Fibroblast of skin of abdomen (primary cell): ENCODE measurements around the gene OTUD5.
"Not testable (repeated sequence)": the region's sequence is repeated elsewhere in the genome, so short reads cannot be mapped to it uniquely, and the experiment has no call there.

Source experiments
- DNase-seq: peaks from one replicate; pipeline ENCODE4 v3.0.0-alpha.2; 2013

Gene OTUD5

DNA sequence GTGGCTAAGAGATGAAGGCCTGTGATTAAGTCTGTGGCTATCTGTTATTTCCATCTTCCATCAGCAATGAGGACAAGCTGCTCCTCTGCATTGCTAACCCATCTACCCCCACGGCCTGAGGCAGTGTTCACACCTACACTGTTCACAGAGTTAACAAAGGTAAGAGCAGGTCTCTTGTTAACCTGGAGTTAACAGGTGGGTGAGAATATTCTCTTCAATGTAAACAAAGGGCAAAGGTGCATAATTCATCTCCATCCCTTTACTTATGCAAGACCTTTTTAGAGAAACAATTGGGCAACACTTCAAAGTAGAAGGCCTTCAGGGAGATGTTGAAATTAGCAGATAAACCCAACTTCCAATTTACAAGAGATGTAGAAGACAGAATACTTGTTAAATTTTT lies 48.8 kb downstream of the OTUD5 start:
- no peak for DNase-seq

DNA sequence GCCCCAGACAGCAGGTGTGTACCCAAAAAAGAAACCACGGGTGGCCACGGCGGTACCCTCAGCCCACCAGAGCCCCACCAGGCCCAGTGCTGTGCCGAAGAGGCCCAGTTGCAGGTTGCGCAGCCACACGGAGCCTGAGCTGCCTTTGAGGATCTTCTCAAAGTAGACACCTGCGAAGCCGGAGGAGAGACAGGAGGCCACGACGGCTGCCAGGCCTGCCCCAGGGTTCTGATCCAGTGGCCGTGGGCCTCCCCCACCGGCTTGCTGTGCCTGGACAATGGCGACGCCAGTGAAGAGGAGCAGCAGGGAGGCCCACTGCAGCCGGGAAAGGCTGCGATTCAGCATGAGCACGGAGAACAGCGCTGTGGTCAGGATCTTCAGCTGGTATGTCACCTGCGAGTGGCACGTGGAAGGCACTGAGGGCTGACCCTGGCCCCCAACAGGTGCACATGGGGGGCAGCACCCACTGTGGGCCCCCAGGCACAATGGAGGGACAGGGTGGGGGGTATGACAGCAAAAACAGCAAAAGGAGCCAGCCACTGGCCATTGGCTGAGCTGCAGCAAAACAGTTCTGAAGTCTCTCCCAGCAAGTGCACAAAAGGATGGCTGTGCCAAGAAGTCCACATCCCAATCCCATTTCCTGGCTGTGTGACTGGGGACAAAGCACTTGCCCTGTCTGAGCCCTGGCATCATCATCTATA lies 52.2 kb downstream of the OTUD5 start:
- DNase-seq, result no peak

DNA sequence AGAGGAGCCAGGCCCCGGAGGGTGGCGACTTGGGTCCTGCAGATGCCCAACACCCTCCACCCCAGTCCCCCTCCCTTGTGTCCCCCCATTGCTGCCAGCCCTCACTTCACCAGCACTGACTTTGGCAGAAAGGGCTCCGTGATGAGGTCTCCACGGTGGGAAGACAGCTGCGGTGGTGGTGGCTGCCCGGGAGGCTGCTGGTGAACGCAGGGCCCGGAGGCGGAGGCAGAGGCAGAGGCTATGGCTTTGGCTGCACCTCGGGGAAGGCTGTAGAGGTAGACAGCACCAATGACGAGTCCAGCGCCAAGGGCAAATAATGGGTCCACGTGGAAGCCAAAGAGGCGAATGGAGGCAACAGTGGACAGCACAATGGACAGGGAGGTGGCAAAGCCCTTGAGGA lies 52.8 kb downstream of the OTUD5 start:
- no peak for DNase-seq

DNA sequence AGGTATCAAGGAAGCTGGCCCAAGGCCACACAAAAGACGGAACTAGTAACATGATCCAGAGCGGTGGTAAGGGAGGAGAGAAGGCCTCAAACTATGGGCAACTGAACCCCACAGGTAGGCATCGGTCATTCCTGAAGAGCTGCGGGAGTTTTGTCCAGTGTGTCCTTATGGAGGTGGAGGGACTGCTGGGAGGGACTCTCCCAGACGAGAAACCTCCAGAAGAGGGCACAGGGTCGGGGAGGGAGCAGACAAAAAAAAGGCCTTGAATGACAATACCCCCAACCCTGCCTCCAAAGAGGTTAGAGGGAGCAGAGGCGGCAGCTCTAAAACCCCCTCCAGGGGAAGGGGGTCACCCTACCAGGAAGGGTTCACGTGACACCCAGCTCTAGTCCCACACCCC lies 53.2 kb downstream of the OTUD5 start:
- no peak for DNase-seq

DNA sequence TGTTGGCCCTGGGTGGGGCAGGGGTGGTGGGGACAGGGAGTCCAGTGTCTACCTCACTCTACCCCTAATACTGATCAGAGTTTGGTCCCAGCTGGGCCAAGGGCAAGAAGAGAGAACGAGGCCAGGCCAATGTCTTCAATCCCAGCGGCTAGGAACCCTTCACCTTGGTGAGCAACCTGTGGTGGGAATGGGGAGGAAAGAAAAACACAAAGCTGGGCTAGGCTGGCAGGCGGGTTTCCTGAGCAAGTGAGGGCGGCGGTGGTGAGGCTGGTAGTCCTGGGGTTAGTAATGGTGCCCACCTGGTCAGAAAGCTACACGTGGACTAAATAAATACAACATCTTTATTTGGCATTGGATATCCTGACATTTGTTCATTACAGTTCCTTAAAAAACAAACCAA lies 54.1 kb downstream of the OTUD5 start:
- no peak for DNase-seq

DNA sequence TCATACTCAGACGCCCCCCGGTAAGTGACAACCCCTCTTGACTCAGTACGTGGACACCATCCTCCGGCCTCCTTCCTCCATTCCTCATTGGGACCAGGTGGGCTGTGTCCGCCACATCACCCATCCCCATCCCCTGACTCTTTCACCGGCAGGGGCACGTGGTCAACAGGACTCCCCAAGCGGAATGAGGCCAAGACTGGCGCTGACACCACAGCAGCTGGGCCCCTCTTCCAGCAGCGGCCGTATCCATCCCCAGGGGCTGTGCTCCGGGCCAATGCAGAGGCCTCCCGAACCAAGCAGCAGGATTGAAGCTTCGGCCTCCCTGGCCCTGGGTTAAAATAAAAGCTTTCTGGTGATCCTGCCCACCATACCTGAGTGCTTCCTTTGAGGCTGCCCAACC lies 54.6 kb downstream of the OTUD5 start:
- DNase-seq, result no peak

DNA sequence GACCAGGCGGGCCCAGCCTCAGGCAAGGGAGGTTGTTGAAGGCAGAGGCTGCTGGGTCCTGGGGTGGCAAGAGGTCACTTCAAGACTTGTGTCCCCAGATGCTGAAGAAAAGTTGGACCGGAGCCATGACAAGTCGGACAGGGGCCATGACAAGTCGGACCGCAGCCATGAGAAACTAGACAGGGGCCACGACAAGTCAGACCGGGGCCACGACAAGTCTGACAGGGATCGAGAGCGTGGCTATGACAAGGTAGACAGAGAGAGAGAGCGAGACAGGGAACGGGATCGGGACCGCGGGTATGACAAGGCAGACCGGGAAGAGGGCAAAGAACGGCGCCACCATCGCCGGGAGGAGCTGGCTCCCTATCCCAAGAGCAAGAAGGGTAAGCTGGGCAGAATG lies 55.3 kb downstream of the OTUD5 start:
- DNase-seq, result no peak

DNA sequence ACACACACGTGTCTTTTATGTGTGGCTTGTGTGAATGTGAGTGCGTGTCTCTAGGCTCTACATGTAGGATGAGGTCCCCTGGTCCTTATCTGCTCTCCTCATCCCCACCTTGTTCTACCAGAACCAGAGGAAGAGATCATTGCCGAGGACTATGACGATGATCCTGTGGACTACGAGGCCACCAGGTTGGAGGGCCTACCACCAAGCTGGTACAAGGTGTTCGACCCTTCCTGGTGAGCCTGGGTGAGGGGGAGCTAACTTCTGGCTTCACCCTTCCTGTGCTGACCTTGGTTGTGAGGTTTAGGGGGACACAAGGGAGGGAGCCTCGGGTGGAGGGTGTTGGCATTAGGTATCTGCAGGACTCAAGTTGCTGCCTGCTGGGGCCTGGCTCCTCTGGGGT lies 56.3 kb downstream of the OTUD5 start:
- no peak for DNase-seq

DNA sequence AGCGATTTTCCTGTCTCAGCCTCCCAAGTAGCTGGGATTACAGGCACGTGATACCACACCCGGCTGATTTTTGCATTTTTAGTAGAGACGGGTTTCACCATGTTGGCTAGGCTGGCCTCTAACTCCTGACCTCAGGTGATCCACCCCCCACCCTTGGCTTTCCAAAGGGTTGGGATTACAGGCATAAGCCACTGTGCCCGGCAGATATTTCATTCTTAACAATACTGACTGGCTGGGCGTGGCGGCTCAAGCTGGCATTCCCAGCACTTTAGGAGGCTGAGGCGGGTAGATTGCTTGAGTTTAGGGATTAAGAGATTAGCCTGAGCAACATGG lies 58.4 kb downstream of the OTUD5 start:
- DNase-seq, result no peak

DNA sequence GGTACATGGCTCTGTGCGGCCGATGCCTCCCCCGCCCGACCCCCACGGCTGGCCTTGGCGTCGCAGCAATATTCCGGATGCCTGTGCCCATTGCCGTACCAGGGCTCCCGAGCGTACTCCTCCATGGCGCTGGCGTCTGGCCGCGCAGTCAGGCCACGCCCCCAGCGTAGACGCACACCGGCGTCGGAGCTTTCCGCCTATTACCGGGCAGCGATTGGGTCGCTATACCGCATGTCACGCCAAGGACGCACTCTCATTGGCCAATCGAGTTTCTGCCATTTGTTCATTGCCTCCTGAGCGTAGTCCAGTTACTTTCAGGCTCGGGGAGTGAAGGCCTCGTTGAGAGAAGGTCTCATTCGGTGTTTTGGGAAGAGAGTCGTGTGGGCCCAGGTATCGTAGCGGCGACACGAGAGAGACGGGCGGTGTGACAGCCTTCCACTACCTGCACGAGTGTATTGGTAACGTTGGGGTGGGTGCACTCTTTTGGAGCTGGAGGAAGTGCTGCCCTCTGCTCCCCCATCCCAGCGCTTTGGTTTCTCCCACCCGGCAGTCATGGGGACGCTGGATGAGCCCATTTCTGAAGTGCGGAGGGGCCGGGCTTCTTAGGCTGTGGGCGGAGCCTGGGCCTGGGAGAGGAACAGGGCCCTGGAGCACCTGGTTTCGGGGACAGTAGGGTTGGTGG lies 59.6 kb downstream of the OTUD5 start, which contains the start of the genes PQBP1 and TIMM17B:
PQBP1 (plus strand) TSS at position 306 of the 682 bp plus-strand sequence. CDS start 580 bp downstream, outside the sequence.
TIMM17B (minus strand) TSS at position 144 of the 682 bp plus-strand sequence; CDS start at position 125, 19 bp downstream.
- peak; percentile 96 for DNase-seq

DNA sequence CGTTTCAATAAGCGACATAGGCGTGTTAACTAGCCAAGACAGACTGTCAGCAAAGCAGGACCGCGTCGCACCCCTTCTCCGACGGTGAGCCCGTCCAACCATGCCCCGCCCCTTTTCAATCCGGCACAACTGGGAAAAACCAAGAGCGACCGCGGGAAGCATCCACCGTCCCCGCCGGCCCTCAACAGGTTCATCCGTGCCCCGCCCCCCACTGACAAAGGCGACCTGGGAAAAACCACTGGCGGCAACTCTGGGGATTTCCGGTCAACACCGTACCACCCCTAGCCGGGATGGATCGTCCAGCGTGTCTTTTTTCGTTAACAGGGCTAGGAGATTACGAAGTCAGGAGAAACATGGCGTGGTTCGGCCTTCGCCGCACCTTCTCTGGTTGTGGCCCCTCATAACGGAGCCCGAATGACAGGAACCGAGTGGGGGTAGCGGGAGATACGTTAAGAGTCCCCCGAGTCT lies 60.2 kb downstream of the OTUD5 start:
- DNase-seq, result peak; percentile 65

DNA sequence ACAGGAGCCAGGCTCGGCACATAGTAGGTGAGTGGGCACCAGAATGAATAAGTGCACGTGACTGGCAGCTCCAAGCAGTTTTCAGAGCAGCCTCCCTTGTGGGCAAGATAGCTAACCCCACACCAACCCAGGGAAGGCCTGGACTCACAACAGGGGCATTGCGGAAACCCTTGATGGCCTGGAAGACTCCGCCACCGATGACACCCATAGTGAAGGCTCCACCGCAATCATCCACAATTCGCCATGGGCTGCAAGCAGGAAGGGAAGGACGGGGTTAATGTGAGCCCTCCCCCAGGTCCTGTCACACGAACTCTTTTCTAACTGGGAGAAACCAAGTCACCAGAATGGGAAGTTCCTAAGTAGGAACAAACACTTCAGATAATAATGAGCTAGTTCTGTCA lies 60.8 kb downstream of the OTUD5 start:
- DNase-seq, result peak; percentile 7

DNA sequence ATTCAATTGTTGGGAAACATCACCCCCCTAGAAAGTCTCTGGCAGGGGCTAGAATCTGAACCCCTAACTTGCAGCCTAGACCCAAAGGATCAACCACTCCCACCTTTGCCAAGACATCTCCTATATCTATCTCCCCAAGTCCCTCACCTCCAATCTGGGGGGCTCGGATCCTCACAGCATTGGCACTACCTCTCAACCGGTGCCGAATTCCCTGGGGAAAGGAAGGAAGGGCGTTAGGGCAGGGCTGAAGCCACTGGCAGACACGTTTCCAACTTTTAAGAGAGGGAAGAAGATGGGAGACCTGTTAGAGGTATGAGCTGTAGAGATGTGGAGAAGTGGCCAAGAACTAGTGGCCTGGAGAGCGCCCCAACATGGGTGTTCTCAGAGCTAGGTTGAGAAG lies 62.5 kb downstream of the OTUD5 start:
- no peak for DNase-seq

DNA sequence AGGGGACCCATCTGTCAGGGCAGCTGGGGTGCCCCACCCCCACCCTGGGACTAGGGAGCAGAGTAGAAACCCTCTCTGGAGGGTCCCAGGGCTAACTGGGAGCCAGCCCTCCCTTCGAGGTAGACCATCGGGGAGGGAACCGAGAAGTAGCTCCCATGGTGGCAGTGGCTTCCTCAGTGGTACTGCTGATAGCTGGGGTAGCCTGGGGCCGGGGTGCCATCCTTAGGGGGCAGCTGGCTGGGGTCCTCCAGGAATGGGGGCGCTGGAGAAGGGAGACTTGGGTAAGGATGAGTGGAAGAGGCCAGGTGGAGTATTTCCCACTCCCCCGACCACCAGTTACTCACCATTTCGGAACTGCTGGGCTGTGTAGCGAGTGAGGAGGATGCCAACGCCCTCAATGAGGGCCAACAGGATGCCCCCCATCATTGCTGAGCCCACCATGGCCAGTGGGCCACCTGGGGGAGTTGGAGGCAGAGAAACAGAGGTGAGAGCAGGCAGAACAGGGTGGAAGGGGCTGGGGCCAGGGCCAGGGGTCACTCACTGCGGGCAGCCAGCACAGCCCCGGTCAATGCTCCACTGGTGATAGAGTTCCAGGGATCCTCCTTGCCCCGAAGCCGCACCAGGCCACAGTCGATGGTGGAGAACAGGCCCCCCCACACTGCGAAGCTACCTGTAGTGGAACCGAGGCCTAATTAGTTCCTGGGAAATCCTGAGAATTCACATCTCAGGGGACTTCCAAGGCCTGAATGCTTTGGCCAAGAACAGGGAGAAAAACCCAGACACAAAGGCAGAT lies 63.7 kb downstream of the OTUD5 start:
- DNase-seq, result no peak

DNA sequence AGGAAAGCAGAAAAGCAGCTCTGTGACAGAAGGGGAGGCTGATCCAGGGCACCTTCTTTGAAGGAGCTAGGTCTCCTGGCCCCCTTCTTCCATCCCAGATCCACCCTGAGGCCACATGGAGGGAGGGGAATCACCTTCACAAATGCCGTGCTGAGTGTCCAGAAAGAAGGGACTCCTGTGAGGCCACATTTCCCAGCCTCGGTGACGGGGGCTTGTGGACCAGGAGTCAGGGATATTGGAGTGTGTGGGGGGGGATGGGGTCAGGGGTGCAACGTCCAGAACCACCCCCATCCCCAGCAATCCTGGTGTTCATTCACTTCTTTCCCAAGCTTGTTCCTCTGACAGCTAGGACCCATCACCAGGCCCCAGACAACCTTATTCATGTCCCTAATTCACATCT lies 64.5 kb downstream of the OTUD5 start:
- no peak for DNase-seq

DNA sequence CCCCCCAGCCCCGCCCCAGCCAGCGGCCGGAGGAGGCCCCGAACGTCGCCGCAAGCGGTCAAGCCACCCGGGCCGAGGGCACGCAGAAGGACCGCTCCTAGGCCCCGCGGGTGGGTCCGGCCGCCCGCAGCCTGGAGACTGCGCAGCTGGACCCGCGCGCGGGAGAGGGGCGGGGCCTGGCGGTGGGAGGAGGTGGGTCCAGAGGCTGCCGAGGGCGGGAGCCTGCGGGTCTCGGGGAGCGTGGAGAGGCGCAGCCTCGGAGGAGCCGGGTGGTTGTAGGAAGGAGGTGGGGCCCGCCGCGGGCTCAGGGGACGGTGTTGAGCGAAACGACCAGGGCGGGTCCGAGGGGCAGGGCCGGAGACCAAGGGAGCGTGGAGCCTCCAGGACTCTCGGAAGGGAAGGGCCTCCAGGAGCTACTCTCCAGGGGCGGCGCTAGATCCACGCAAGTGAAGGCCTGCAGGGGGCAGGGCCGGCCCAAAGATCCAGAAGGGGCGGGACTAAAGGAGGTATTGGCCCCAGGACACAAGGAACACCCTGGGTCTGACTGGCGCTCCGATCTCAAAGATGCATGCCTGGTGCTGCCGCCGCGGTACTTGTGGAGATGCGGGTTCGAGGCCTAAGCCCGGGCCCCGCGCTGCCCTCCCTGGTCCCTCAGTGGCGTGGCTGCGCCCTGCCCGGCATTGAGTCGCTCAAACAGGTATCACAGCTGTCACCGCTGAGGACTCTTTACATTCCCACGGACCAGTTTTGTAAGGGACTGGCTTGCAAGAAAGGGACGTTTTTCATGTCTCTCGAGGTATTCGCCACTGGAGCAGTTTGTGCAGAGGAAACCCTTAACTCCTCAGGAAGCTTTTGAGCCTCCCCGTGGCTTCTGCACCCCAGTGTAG lies 65.8 kb downstream of the OTUD5 start:
- DNase-seq, result peak; percentile 82

DNA sequence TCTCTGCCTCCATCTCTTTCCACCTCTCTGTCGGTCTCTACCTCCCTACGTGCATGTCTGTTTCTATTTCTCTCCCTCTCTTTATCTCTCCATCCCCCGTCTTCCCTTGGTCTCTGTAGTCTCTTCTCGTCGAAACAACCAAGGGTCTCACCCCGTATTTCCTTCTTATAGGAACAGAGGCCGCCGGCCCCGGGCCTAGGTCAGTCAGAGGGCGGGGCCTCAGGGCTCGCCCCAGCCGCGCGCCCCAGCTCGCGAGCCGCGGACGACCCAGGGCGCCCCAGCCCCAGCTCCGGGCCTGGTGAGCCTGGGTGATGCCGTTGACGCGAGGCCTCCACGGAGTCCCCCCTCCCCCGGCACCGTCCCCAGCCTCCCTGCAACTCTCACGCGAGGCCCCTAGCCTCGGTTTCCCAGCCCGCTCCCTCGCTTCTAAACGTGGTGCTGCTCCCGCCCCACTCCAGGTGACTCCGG lies 66.4 kb downstream of the OTUD5 start:
- no peak for DNase-seq

DNA sequence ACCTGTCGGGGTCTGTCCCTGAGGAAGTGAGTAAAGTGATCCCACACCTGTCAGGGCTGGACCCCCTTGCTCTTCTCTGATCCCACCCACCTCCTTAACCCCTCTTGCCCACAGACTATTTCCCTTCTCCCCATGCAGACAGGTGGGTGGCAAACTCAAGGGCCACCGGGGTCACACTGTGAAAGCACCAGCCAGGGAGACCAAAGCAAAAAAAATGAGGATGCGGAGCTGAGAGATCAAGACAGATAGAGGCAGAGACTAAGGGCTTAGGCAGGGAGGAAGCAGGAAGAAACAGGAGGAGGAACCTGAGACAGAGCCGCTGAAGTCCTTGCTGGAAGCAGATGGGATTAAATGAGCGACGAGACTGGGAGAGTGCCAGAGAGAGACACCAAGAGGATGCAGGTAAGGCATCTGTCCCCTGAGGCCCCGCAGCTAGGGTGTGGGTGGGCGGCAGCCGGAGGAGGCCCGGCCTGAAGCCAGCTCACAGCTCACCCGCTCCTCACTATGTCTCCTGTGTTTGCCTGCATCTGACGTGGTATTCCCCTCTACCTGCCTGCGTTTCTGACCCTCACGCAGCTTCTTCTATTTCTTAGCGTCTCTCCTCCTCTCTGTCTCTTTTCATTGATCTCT lies 67.0 kb downstream of the OTUD5 start:
- no peak for DNase-seq

DNA sequence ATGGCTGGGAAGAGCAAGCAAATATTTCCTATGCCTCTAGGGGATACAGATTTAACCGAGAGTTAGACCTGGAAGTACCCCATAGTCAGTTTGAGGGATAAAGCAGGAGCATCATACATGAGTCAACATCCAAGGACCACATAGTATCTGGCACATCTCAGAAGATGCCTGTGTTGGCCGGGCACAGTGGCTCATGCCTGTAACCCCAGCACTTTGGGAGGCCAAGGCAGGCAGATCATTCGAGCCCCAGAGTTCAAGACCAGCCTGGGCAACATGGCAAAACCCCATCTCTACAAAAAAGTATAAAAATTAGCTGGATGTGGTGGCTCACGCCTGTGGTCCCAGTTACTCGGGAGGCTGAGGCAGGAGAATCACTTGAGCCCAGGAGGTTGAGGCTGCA lies 70.8 kb downstream of the OTUD5 start:
- not testable (repeated sequence) for DNase-seq

DNA sequence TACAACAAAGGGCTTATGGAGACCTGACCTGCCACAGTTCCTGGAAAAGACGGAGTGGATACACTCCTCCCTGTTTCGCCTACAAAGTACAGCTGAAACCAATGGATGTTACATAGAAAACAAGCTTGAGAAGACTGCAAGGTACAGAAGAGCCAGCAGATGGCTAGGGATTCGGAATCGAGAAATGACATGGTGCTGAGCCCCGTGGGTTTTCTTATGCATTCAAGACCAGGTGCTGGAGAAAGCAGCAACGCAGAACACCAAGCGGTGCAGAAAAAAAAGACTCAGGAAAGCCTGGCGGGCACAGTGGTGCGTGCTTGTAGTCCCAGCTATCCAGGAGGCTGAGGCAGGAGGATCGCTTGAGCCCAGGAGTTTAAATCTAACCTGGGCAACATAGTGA lies 73.7 kb downstream of the OTUD5 start:
- DNase-seq, result no peak

DNA sequence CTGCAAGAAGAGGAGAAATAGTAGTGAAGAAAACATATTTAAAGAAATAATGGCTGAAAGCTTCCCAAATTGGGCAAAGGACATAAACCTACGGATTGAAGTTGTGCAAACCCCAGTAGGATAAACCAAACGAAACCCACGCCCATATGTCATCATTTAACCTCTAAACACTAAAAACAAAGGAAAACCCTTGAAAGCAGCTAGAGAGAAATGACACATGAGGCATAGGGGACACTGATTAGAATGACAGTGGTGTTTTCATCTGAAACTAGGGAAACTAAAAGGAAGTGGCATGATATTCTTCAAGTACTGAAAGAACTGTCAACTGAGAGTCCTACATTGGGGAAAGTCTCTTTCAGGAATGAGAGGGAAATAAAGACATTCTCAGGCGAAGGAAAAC lies 80.5 kb downstream of the OTUD5 start:
- DNase-seq, result not testable (repeated sequence)
